GM10847 (cell line): ENCODE results near the gene DGKI.

ENCODE experiments used
- POLR2A ChIP-seq: IDR thresholded peaks from 2 replicates; pipeline ENCODE4 v1.6.1; 2011; ENCODE audit not compliant: insufficient read length; ENCODE audit errors: extremely low read depth

The DGKI gene

GRCh38 chr7:137656227-137656849 is 190.4 kb downstream of the DGKI start:
- TF ChIP-seq POLR2A: no peak

- TF ChIP-seq POLR2A: no peak
Measured at GRCh38 chr7:137655804-137656203, 191.0 kb downstream of the DGKI start.

GRCh38 chr7:137652721-137653120 is 194.1 kb downstream of the DGKI start:
- no peak for TF ChIP-seq POLR2A

GRCh38 chr7:137647905-137648565 is 198.7 kb downstream of the DGKI start:
- TF ChIP-seq POLR2A: no peak

GRCh38 chr7:137642472-137642871 is 204.3 kb downstream of the DGKI start:
- TF ChIP-seq POLR2A: no peak

GRCh38 chr7:137642031-137642430 is 204.7 kb downstream of the DGKI start:
- TF ChIP-seq POLR2A: no peak

- TF ChIP-seq POLR2A: no peak
Measured at GRCh38 chr7:137636376-137636775, 210.4 kb downstream of the DGKI start.

GRCh38 chr7:137635874-137636273 is 210.9 kb downstream of the DGKI start:
- no peak for TF ChIP-seq POLR2A

- no peak for TF ChIP-seq POLR2A
Measured at GRCh38 chr7:137635132-137635531, 211.6 kb downstream of the DGKI start.

GRCh38 chr7:137634356-137634755 is 212.4 kb downstream of the DGKI start:
- TF ChIP-seq POLR2A: no peak

- TF ChIP-seq POLR2A: no peak
Measured at GRCh38 chr7:137633133-137633532, 213.6 kb downstream of the DGKI start.

- TF ChIP-seq POLR2A: no peak
Measured at GRCh38 chr7:137628216-137628615, 218.6 kb downstream of the DGKI start.

GRCh38 chr7:137626469-137627067 is 220.2 kb downstream of the DGKI start:
- no peak for TF ChIP-seq POLR2A

- no peak for TF ChIP-seq POLR2A
Measured at GRCh38 chr7:137625197-137625596, 221.6 kb downstream of the DGKI start.

- TF ChIP-seq POLR2A: no peak
Measured at GRCh38 chr7:137619181-137619580, 227.6 kb downstream of the DGKI start.

GRCh38 chr7:137618748-137619147 is 228.0 kb downstream of the DGKI start:
- no peak for TF ChIP-seq POLR2A

- no peak for TF ChIP-seq POLR2A
Measured at GRCh38 chr7:137613006-137613525, 233.7 kb downstream of the DGKI start.

- no peak for TF ChIP-seq POLR2A
Measured at GRCh38 chr7:137611606-137612005, 235.2 kb downstream of the DGKI start.
